GM23248 (cell line): ENCODE measurements around the gene FOXI2.

Experiments
- EZH2 ChIP-seq: fragments of 200-600 bp; sonication (generic); IDR thresholded peaks from 2 replicates; pipeline ENCODE4 v1.6.1; 2018; ENCODE audit warnings: antibody characterized with exemption, mild to moderate bottlenecking; ENCODE audit not compliant: insufficient read depth, poor library complexity, severe bottlenecking
- EZH2phosphoT487 ChIP-seq: fragments of 200-600 bp; sonication (generic); IDR thresholded peaks from 2 replicates; pipeline ENCODE4 v1.6.1; 2018; ENCODE audit warnings: antibody characterized with exemption, moderate library complexity, mild to moderate bottlenecking, low read depth; ENCODE audit not compliant: insufficient read depth

DNA sequence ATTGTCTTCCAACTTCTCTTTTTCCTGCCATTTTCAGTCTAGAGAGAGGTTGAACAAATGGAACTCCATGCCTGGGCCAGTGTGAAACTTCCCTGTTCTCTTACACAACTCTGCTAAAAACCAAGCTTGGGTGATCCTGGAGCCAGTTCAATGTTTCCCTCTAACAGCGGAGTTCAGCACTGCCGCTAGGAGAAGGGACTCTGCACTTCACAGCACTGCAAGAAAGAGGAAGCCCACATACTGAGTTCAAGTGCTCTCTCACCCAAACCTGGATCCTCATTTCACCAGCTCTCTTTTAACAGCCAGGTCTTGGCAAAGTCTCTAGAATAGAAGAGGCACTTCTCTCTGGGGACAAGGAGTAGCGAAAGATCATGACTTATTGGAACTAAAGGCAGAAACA is 18.8 kb downstream of the FOXI2 start:
- TF ChIP-seq EZH2 (no peak), EZH2phosphoT487 (no peak)
